ENCODE measurements around the gene DNAJB7. TPM values are rescaled to one million over a fixed set of nuclear protein-coding genes. Genes with fewer than 3 reads are reported as not detected.

Gene DNAJB7
- total RNA-seq, 6 experiments from 2014 or later, result not detected

DNA sequence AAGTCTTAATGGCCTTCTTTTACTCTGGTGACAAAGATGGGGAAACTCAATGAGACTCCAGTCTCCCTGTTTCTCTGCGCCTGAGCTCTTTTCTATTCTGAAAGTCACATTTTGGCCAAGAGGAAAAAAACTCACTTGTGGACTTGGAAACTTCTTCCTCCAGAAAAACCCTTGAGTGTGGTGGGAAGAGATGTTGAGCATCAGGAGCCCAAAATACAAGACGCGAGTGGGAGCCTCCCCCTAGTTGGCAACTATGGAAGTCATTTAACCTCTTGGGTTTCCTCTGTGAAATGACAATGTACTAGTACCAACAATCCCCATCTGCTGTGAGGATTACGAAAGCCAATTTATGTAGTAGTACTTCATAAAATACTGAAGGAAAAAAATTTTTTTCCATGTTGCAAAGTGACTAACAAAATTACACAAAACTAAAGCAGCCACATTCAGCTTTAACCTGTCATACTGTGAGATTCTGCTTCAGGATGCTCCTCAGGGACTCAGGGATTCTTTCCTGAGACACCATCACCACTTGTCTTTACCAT lies 42.2 kb downstream of the DNAJB7 start:
- peaks cover 15% of the 10 kb centered on the region for H3K36me3 Mint-ChIP-seq (ENCODE audit: low read depth)
- peak overlapping the region; percentile 86 for H3K27ac Mint-ChIP-seq
- TF ChIP-seq, protein P1, sequence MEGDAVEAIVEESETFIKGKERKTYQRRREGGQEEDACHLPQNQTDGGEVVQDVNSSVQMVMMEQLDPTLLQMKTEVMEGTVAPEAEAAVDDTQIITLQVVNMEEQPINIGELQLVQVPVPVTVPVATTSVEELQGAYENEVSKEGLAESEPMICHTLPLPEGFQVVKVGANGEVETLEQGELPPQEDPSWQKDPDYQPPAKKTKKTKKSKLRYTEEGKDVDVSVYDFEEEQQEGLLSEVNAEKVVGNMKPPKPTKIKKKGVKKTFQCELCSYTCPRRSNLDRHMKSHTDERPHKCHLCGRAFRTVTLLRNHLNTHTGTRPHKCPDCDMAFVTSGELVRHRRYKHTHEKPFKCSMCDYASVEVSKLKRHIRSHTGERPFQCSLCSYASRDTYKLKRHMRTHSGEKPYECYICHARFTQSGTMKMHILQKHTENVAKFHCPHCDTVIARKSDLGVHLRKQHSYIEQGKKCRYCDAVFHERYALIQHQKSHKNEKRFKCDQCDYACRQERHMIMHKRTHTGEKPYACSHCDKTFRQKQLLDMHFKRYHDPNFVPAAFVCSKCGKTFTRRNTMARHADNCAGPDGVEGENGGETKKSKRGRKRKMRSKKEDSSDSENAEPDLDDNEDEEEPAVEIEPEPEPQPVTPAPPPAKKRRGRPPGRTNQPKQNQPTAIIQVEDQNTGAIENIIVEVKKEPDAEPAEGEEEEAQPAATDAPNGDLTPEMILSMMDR (IDR thresholded peaks at IDR 0.05), result no peak; the same call in 1 of the 2 replicates
- DNase-seq, result peak; percentile 58
- peaks cover 30% of the 10 kb centered on the region for H3K4me1 Mint-ChIP-seq (ENCODE audit: low read depth)
- H3K9me3 Mint-ChIP-seq, result no peaks in the 10 kb centered on the region
- peak overlapping the region; percentile 92 for H3K4me3 Mint-ChIP-seq
- 0 out of 2 replicates have a peak, but pooled peaks cover 3% of the 10 kb centered on the region for H3K27me3 Mint-ChIP-seq (ENCODE audit: insufficient read depth)

DNA sequence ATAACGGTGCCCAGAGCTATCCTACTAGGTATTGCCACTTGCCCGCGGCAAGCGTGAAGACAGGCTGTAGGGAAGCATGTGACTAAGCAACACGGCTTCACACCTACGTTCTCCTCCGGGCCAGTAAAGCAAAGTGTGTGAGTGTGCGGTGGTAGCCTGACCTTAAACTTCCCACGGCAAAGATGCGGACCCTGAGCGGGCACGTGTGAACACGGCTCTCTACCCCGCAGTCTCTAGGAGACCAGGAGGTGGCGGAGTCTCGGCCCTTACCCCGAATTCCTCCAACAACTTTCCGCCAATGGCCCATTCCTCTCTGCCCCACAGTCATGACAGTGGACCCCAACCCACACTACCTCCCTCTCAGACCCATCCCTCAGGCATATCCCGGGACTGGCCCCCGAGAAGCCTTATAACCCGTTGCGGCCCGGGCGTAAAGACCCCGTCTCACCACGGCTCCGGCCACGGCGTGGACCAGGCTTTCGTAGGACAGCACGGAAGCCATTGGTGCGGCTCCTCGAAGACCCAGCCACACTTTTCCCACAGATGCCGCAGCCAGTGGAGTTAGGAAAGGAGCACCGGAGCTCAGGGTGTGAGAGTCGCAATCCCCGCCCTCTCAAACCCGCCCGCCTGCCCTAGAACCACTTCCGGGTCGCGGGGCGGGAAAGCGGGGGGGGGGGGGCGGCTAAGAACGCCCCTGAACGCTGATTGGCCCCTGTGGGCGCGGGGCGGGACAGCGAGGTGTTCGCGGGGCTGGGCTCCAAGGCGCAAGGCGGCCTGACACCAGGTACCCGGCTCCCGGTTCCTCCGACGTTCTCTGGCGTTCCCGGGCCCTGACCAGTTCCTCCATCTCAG lies 42.9 kb downstream of the DNAJB7 start, which contains the start of gene SLC25A17:
Gene SLC25A17 (minus strand): TSS at position 600 of the 852 bp plus-strand sequence. CDS start 98 bp downstream, at position 502.
- peak; percentile 69 for DNase-seq
- Mint-ChIP-seq H3K4me3 (peak within 1 kb of the TSS; percentile 92), H3K27me3 (ENCODE audit: insufficient read depth) (0 out of 2 replicates have a peak, but pooled peaks cover 3% of the 10 kb centered on the region)

DNA sequence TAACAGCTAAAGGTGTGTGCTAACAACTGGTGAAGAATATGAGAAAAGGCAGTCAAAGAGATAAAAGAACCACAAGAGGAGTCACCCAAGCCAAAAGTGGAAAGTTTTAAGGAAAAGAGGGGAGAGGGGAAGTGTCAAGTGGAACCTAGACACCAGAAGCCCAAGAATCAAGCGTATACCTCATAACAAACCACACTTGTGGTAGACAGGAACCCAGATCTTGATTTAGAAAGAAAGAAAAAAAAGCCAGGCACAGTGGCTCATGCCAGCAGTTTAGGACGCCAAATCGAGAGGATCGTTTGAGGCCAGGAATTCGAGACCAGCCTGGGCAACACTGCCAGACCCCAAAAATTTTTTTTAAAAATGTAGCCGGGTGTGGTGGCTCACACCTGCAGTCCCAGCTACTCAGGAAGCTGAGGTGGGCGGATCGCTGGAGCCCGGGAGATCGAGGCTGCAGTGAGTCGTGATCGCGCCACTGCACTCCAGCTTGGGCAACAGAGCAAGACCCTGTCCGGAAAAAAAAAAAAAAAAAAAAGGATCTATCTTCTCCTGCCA lies 43.6 kb downstream of the DNAJB7 start:
- Mint-ChIP-seq H3K27me3 (ENCODE audit: insufficient read depth) (0 out of 2 replicates have a peak, but pooled peaks cover 3% of the 10 kb centered on the region), H3K4me1 (ENCODE audit: low read depth) (peaks cover 30% of the 10 kb centered on the region), H3K9me3 (no peaks in the 10 kb centered on the region), H3K4me3 (peak overlapping the region; percentile 92), H3K27ac (peak overlapping the region; percentile 86), H3K36me3 (ENCODE audit: low read depth) (peaks cover 22% of the 10 kb centered on the region)
- TF ChIP-seq, protein P1 (IDR thresholded peaks at IDR 0.05), result no peak
- no peak for DNase-seq

More for the DNA sequence above, 42.9 kb downstream of the DNAJB7 start, which contains the start of gene SLC25A17:
- H3K4me1 Mint-ChIP-seq (ENCODE audit: low read depth), result peaks cover 30% of the 10 kb centered on the region
- peak within 1 kb of the TSS; percentile 86 for H3K27ac Mint-ChIP-seq
- TF ChIP-seq, protein P1 (IDR thresholded peaks at IDR 0.05), result peak; percentile 57
- no peaks in the 10 kb centered on the region for H3K9me3 Mint-ChIP-seq
- H3K36me3 Mint-ChIP-seq (ENCODE audit: low read depth), result peaks cover 21% of the 10 kb centered on the region

DNA sequence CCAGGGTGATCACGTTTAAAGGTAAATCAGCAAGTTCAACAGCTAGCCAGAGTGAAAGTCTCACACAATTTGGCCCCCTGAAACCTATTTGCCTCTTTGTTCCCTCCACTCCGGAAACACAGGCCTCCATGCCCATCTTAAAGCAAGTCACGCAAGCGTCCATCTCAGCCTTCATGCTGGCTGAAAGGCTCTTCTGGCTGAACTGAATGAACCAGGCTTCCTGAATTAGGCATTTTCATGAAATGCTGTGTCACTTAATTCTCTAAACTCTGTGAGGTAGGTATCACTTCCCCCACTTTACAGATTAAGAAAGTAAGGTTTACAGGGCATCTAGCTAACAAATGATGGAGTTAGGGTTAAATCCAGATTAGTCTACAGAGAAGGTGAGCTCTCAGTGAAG lies 44.2 kb downstream of the DNAJB7 start:
- Mint-ChIP-seq H3K4me3 (peak overlapping the region; percentile 92), H3K27ac (peak overlapping the region; percentile 45; the same call in 1 of the 2 replicates), H3K9me3 (no peaks in the 10 kb centered on the region), H3K4me1 (ENCODE audit: low read depth) (peaks cover 30% of the 10 kb centered on the region), H3K36me3 (ENCODE audit: low read depth) (peaks cover 21% of the 10 kb centered on the region), H3K27me3 (ENCODE audit: insufficient read depth) (0 out of 2 replicates have a peak, but pooled peaks cover 3% of the 10 kb centered on the region)
- no peak for DNase-seq
- TF ChIP-seq, protein P1 (IDR thresholded peaks at IDR 0.05), result no peak

DNA sequence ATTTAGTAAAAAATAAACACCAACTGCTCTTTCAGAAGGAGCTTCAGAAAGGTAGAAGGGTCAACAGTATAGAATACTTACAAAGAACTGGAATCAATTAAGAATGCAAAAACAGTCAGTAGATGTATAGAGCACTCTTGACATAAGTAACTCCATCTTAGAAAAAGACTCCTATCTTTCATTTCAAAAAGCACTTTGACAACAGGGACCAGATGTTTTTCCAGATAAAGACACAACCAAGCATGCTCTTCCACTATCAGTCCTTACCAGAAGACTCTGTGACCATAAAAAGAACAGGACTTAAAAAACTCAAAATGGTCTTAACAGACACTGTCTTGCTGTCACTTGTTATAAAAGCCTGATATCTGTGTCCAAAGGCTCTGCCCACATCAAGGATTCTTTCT lies 48.0 kb downstream of the DNAJB7 start:
- H3K27me3 Mint-ChIP-seq (ENCODE audit: insufficient read depth), result 0 out of 2 replicates have a peak, but pooled peaks cover 3% of the 10 kb centered on the region
- TF ChIP-seq, protein P1 (IDR thresholded peaks at IDR 0.05), result no peak
- peaks cover 33% of the 10 kb centered on the region for H3K4me1 Mint-ChIP-seq (ENCODE audit: low read depth)
- no peak overlapping the region for H3K27ac Mint-ChIP-seq
- no peaks in the 10 kb centered on the region for H3K9me3 Mint-ChIP-seq
- no peak for DNase-seq
- H3K4me3 Mint-ChIP-seq, result no peak overlapping the region
- peaks cover 23% of the 10 kb centered on the region for H3K36me3 Mint-ChIP-seq (ENCODE audit: low read depth)

Small RNA genes lying within 50 kb of the gene (microRNA-seq; reads per million reads assigned to microRNA genes)
- 2.3 reads per million for gene MIR4766

Other genes starting within 250 kb of the DNAJB7 start
- 10 to 100 TPM; 36.4 to 48.7 (median 42.2) TPM for gene MRTFA, start 225.4 kb downstream of the DNAJB7 start, total RNA-seq (2021; fragmentation: NEBNext Ultra II Directional; extraction: Animal tissue kit (Norgen Biotek cat#: 25700))
- under 1 TPM in 1 of 6 experiments, not detected in 5; 0.28 TPM for gene MCHR1, start 182.6 kb downstream of the DNAJB7 start, total RNA-seq (2021; fragmentation: NEBNext Ultra II Directional; extraction: Animal tissue kit (Norgen Biotek cat#: 25700))
- 10 to 100 TPM; 23.5 to 25.5 (median 24.6) TPM for gene SLC25A17, start 42.8 kb downstream of the DNAJB7 start, total RNA-seq (2021; fragmentation: NEBNext Ultra II Directional; extraction: Animal tissue kit (Norgen Biotek cat#: 25700))
- gene ST13, start 5.5 kb downstream of the DNAJB7 start, total RNA-seq (2021; fragmentation: NEBNext Ultra II Directional; extraction: Animal tissue kit (Norgen Biotek cat#: 25700)), result 100 to 1,000 TPM; 236 to 251 (median 243) TPM
- gene XPNPEP3, start 5.0 kb downstream of the DNAJB7 start, total RNA-seq (2021; fragmentation: NEBNext Ultra II Directional; extraction: Animal tissue kit (Norgen Biotek cat#: 25700)), result 10 to 100 TPM; 22.7 to 30.5 (median 29.0) TPM
- 10 to 100 TPM; 69.2 to 77.3 (median 73.0) TPM for gene RBX1, start 89.3 kb upstream of the DNAJB7 start, total RNA-seq (2021; fragmentation: NEBNext Ultra II Directional; extraction: Animal tissue kit (Norgen Biotek cat#: 25700))
- 10 to 100 TPM; 28.4 to 41.1 (median 33.1) TPM for gene EP300, start 230.5 kb upstream of the DNAJB7 start, total RNA-seq (2021; fragmentation: NEBNext Ultra II Directional; extraction: Animal tissue kit (Norgen Biotek cat#: 25700))

All from HFFc6 (cell line).